Panc1 (cell line): ENCODE measurements around the gene RPL7A. TPM values are rescaled to one million over a fixed set of nuclear protein-coding genes. Genes with fewer than 3 reads are reported as not detected.

Experiments used
- ATAC-seq: fragments of 200-7000 bp; cut with Tn5 transposase; 2 replicates; pipeline ENCODE4 v1.9.1; 2020; ENCODE audit warnings: mild to moderate bottlenecking, moderate library complexity
- BruUV-seq: library from RNA; stranded (reverse); fragments of 400-500 nt; replicated peaks from 2 replicates; lab custom pipeline; 2021; lab: Mats Ljungman, UMichigan
- CTCF ChIA-PET: fragments of 300-600 bp; sonication (Branson Sonifier 250); formaldehyde crosslinking; loops from one replicate; lab custom pipeline; 2022; ENCODE audit warnings: antibody characterized with exemption; lab: Charles Lee
- POLR2A ChIA-PET: fragments of 300-600 bp; sonication (Branson Sonifier 250); formaldehyde crosslinking; loops from one replicate; lab custom pipeline; 2022; ENCODE audit warnings: antibody characterized with exemption; lab: Charles Lee
- DNase-seq: peaks from one replicate; pipeline ENCODE4 v3.0.0-alpha.2; 2010; ENCODE audit warnings: low read depth, low spot score
- H3K27ac ChIP-seq: 2 replicates; pipeline ENCODE4 v1.5.1; 2011; ENCODE audit warnings: mild to moderate bottlenecking, low read length, inconsistent platforms
- H3K27me3 ChIP-seq: fragments of 200-500 bp; sonication (Bioruptor generic); 2 replicates; pipeline ENCODE4 v1.6.0; 2014; ENCODE audit warnings: low read length, inconsistent platforms; ENCODE audit not compliant: control insufficient read depth, insufficient read depth
- H3K36me3 ChIP-seq: fragments of 200-500 bp; sonication (Bioruptor generic); 2 replicates; pipeline ENCODE4 v1.5.1; 2014; ENCODE audit warnings: inconsistent platforms, mild to moderate bottlenecking, low read length, moderate library complexity; ENCODE audit not compliant: control insufficient read depth, insufficient read depth
- H3K4me1 ChIP-seq: 2 replicates; pipeline ENCODE4 v1.5.1; 2011; ENCODE audit warnings: inconsistent platforms, mild to moderate bottlenecking, low read length, moderate library complexity; ENCODE audit not compliant: control insufficient read depth, insufficient read depth
- H3K4me3 ChIP-seq, 2 experiments: 2 replicates each; pipeline ENCODE4 v1.5.1; 2011 to 2012; ENCODE audit warnings: low read depth in 2 of 2, low read length in 2 of 2, mild to moderate bottlenecking in 2 of 2, inconsistent platforms in 1 of 2, moderate library complexity in 1 of 2
- H3K9me3 ChIP-seq: fragments of 200-500 bp; sonication (Bioruptor generic); 2 replicates; pipeline ENCODE4 v1.5.1; 2014; ENCODE audit warnings: low read depth, mild to moderate bottlenecking, inconsistent platforms, low read length, moderate library complexity; ENCODE audit not compliant: control insufficient read depth, insufficient read depth
- POLR2AphosphoS5 ChIP-seq: IDR thresholded peaks from 2 replicates; pipeline ENCODE4 v1.6.1; 2012; ENCODE audit warnings: mild to moderate bottlenecking, low read depth, low read length, moderate library complexity
- SIN3A ChIP-seq: IDR thresholded peaks from 2 replicates; pipeline ENCODE4 v1.6.1; 2012; ENCODE audit warnings: low read depth, mild to moderate bottlenecking, low read length, moderate library complexity, borderline replicate concordance; ENCODE audit not compliant: insufficient read depth
- TCF7L2 ChIP-seq: IDR thresholded peaks from 2 replicates; pipeline ENCODE4 v1.6.1; 2011; ENCODE audit warnings: mild to moderate bottlenecking, low read depth, low read length, inconsistent platforms
- in situ Hi-C: cut with HindIII; loops from 2 replicates; pipeline ENCODE4 v1.10.0; 2016; ENCODE audit warnings: low sequenced_read_pairs, low pct_unique_long_range_greater_than_20kb
- intact Hi-C: fragments of 100-400 bp; cut with micrococcal nuclease; formaldehyde crosslinking; loops from one replicate; pipeline ENCODE4 v1.10.0; 2022; ENCODE audit not compliant: unreplicated experiment
- total RNA-seq: library from RNA; stranded (reverse); gene quantifications from one replicate; pipeline ENCODE4 v1.2.1, GENCODE V29; 2021; ENCODE audit not compliant: unreplicated experiment
- TF ChIP-seq, protein P1 (sequence below), 2 experiments: IDR thresholded peaks; 2 replicates each; pipeline ENCODE4 v1.6.1; 2011 to 2012; ENCODE audit warnings: low read depth in 2 of 2, control low read depth in 1 of 2, low read length in 1 of 2, mild to moderate bottlenecking in 1 of 2, moderate library complexity in 1 of 2; ENCODE audit not compliant: insufficient read depth in 1 of 2
- TF ChIP-seq, protein P2 (sequence below): fragments of 450-650 bp; IDR thresholded peaks from 2 replicates; pipeline ENCODE4 v1.5.1; 2017; ENCODE audit warnings: mild to moderate bottlenecking

Gene RPL7A
- total RNA-seq, 1 experiment from 2014 or later, result 1,104 TPM

DNA sequence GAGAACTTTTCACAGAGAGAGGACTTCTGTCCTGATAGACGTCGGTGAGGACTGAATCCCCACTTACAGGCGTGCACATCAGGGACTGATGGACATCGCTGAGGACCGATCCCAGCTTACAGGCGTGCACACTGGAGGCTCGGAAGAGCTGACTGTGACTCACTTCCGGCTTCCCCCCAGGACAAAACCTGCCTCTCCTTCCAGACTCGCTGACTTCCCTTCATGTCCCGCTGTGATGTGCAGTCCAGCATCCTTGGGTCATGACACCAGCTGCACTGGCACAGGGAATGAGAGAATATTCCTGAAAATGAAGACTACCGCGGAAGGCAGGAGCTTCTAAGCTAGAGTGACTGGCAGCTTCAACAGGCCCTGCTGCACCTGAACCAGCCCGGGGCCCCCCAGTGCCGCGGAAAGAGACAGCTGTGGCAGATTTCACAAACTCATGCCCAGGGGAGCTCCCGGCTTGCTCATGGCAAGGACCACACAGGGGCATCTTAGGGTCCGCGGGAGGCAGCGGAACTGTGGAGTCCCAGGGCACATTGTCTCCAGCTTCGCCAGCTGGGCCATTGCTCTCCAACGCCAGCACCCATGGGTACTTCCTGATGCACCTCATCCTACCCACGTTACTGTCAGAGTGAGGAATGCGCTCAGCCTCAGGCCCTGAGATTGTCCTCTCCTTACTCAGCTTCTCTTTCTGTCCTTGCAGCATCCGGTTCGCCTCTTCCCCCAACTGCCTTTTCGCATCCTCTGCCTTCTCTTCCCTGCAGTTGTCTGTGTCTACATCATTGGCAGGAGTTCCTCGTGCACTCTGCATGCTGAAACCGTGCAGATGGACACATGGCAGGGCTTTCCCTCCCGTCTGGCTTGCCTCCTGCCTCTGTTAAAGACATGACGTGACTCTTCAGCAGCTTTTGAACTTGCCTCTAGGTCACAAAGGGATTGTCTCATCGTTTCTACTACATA, 41.5 kb upstream of the RPL7A start:
- CTCF ChIA-PET, result no interaction called here
- H3K27me3 ChIP-seq, result no peaks in the 10 kb centered on the region
- no peaks in the 10 kb centered on the region for H3K9me3 ChIP-seq
- no peak overlapping the region for H3K4me3 ChIP-seq
- ATAC-seq (no peak), DNase-seq (no peak)
- H3K4me1 ChIP-seq, result no peaks in the 10 kb centered on the region
- BruUV-seq, result no TSS peak
- POLR2A ChIA-PET, result interaction anchor here (0.7 kb wide), 1 partner anchor 372 kb away, joined by 3 read pairs; no protein-coding TSS in a partner anchor
- H3K27ac ChIP-seq, result no peak overlapping the region
- in situ Hi-C loops (no loop called here), intact Hi-C loops (no loop called here)
- TF ChIP-seq POLR2AphosphoS5 (no peak), SIN3A (no peak), TCF7L2 (no peak)
- TF ChIP-seq, protein P1, sequence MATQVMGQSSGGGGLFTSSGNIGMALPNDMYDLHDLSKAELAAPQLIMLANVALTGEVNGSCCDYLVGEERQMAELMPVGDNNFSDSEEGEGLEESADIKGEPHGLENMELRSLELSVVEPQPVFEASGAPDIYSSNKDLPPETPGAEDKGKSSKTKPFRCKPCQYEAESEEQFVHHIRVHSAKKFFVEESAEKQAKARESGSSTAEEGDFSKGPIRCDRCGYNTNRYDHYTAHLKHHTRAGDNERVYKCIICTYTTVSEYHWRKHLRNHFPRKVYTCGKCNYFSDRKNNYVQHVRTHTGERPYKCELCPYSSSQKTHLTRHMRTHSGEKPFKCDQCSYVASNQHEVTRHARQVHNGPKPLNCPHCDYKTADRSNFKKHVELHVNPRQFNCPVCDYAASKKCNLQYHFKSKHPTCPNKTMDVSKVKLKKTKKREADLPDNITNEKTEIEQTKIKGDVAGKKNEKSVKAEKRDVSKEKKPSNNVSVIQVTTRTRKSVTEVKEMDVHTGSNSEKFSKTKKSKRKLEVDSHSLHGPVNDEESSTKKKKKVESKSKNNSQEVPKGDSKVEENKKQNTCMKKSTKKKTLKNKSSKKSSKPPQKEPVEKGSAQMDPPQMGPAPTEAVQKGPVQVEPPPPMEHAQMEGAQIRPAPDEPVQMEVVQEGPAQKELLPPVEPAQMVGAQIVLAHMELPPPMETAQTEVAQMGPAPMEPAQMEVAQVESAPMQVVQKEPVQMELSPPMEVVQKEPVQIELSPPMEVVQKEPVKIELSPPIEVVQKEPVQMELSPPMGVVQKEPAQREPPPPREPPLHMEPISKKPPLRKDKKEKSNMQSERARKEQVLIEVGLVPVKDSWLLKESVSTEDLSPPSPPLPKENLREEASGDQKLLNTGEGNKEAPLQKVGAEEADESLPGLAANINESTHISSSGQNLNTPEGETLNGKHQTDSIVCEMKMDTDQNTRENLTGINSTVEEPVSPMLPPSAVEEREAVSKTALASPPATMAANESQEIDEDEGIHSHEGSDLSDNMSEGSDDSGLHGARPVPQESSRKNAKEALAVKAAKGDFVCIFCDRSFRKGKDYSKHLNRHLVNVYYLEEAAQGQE (IDR thresholded peaks at IDR 0.05; ENCODE audit: insufficient read depth in 1 of 2, low read depth in 2 of 2, low read length in 1 of 2), result no peak
- TF ChIP-seq, protein P2, sequence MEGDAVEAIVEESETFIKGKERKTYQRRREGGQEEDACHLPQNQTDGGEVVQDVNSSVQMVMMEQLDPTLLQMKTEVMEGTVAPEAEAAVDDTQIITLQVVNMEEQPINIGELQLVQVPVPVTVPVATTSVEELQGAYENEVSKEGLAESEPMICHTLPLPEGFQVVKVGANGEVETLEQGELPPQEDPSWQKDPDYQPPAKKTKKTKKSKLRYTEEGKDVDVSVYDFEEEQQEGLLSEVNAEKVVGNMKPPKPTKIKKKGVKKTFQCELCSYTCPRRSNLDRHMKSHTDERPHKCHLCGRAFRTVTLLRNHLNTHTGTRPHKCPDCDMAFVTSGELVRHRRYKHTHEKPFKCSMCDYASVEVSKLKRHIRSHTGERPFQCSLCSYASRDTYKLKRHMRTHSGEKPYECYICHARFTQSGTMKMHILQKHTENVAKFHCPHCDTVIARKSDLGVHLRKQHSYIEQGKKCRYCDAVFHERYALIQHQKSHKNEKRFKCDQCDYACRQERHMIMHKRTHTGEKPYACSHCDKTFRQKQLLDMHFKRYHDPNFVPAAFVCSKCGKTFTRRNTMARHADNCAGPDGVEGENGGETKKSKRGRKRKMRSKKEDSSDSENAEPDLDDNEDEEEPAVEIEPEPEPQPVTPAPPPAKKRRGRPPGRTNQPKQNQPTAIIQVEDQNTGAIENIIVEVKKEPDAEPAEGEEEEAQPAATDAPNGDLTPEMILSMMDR, result no peak
- no peaks in the 10 kb centered on the region for H3K36me3 ChIP-seq

DNA sequence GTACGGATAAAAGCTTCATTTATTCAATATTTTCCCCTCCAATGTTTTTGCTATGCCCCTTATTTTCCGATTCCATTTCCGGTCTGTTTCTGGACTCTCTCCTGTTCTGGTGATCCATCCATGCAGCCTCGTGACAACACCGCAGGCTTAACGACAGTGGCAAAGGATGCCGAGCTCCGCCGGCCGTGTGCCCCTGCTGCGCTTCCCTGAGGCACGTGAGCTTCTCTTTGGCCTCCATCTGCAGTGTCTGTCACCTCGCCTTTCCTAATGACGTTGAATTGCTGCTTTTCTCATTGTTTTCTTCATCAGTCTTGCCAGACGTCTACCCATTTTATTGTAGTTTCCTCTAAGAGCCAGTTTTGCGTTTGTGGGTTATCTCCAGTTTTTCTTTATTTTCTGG, 40.7 kb upstream of the RPL7A start:
- no TSS peak for BruUV-seq
- in situ Hi-C loops, result no loop called here

More for the DNA sequence above, 40.7 kb upstream of the RPL7A start:
- Histone ChIP-seq H3K4me3 (no peak overlapping the region), H3K4me1 (no peaks in the 10 kb centered on the region), H3K27ac (no peak overlapping the region), H3K36me3 (no peaks in the 10 kb centered on the region), H3K27me3 (no peaks in the 10 kb centered on the region), H3K9me3 (no peaks in the 10 kb centered on the region)
- ATAC-seq (no peak), DNase-seq (no peak)
- intact Hi-C loops, result no loop called here
- ChIA-PET POLR2A (no interaction called here), CTCF (no interaction called here)
- TF ChIP-seq, protein P2, result no peak
- no peak for TF ChIP-seq POLR2AphosphoS5
- no peak for TF ChIP-seq SIN3A
- no peak for TF ChIP-seq TCF7L2
- TF ChIP-seq, protein P1 (IDR thresholded peaks at IDR 0.05; ENCODE audit: insufficient read depth in 1 of 2, low read depth in 2 of 2, low read length in 1 of 2), result no peak
